GM11168 (cell line): Measurements from ENCODE around the gene UNC13D.
"Not testable (repeated sequence)": the region's sequence is repeated elsewhere in the genome, so short reads cannot be mapped to it uniquely, and the experiment has no call there.

Experiments
- in situ Hi-C: fragments of 300-500 bp; cut with MboI; formaldehyde crosslinking; loops from one replicate; pipeline ENCODE4 v1.12.0; 2022; ENCODE audit warnings: low sequenced_read_pairs; ENCODE audit not compliant: unreplicated experiment

The UNC13D gene

DNA sequence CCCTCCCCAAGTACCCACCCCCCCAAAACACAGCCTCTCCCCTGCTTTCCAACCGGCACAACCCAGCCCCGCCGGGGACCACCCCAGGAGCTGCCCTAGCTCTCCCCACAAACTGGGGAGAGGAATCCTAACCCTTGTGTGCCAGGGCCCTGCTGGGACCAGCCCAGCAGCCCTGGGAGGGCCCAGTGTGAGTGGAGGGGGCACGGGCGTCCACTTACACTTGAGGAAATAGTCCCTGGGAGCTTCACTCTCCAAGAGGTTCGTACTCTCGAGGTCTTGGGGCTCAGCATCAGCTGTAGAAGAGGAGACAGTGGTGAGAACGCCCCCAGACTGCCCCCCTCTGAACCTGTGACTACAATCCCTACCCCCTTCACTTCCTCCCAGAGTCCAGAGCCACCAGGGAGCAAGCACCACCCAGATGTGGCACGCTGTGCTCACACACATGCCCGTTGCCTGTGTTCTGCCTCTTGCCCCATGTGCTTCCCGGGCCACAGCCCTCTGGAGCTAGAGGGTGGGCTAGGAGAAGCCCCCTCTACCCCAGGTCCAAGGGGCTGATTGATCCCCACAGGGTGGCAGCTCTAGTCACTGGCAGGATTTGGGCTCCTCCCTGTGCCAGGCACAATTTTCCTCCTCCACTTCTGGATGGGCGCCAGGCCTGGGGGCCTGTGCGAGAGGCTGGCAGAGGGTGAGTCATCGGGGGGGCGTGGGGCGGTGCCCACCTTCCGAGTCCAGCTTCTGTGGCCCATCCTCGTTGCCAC, 31.2 kb upstream of the UNC13D start:
- in situ Hi-C loops, result no loop called here

DNA sequence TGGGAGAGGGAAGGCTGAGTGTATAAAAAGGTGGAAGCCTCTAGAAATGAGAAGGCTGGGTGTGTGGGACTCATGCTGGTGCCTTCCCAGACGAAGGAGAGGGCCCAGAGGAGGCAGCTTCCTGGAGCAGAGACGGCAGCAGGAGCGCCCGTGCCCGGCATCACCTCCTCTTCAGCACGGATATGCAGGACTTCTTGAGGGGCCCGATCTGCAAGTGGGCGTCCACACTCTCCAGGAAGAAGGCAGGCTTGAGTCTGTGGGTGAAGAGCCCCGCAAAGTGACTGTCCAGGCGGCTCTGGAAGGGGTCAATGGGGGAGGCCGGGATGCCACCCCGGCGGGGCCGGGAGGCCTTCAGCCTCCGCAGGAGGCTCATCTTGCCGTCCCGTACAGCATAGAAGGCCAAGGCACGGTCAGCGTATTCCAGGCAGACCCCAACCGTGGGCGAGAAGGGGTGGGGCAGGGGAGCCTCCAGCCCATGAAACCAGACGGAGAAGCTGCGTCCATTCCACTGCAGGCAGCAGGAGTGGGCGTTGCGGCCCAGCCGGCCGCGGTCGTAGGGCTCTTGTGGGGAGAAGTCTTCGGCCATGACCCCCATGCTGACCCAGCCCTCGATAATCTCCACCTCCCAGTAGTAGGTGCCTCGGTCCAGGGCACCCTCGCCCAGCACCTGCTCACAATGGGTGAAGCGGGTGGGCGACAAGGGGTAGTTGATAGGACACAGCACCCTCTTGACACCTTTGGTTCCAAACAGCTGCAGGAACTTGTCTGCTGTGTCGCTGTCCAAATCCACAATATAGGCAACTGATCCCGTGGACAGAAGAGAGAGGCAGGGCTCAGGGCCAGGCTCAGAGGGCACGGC, 30.3 kb upstream of the UNC13D start:
- in situ Hi-C loops, result no loop called here

DNA sequence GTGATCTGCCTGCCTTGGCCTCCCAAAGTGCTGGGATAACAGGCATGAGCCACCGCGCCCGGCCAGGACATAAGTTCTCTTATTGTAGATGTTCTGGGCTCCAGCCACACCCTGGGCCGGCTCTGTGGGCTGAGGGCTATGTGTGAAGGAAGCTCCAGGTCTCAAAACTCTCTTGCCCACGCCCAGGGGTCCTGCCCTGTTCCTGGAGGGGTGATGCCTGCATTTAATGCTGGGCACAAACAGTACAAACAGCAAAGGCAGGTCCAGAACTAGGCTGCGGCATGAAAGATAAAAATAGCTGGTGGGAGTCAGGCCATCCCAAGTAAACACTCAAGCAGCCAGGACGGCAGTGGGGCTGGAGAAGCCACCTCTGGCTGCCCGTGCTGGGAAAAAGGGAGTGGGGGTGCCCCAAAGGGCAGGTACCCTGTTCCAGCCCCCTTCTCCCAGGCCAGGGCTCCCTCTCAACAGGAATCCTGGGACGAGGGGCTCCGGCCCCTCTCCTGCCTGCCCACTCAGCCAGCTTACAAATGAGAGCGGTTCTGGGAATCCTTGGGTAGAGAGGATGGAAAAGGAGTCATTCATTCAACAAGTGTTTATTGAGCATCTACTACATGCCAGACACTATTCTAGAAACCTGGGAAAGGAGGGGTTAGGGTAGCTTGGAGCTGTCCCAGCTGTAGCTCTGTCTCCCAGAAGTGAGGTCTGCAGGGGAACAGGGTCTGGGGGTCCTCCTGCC, 29.6 kb upstream of the UNC13D start:
- in situ Hi-C loops, result no loop called here

DNA sequence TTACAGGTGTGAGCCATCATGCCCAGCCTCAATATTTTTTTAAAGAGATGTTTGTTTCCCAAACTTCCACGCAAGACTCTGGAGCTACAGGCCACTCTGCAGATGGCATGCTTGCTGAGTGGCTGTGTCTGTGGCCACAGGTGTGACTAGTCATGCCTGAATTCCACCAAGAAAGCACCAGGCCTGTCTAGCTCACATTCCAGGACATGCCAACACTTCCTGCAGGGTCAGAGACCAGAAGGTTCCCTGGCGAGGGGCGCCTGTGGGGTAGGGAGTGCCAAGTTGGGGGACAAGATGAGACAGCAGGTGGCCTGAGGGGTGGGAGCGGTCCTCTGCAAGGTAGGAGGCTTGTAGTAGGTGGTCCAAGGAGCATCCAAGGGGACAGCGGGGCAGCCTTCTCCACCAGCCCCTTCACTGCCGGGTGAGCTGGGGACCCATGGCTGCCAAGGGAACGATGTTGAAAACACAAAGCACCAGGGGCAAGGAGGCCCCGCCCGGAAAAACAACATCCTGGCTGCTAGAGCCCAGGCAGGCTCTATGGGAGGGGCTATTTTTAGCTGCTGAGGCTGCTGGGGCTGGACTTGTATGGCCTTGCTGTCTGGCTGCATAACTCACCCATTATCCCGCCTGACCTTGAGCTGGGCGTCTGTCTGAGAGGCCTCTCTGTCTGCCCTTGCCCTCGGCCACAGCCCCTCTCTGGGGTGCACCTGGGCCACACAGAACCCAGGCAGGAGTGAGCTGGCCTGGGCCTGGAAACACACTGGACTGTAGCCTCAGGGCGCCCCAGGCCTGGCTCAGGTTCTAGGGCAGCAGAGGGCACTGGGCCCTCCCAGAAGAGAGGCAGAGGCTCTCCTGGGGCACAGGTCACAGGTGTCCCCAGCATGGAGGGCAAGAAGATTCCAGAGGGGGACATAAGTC, 28.5 kb upstream of the UNC13D start:
- in situ Hi-C loops, result no loop called here

DNA sequence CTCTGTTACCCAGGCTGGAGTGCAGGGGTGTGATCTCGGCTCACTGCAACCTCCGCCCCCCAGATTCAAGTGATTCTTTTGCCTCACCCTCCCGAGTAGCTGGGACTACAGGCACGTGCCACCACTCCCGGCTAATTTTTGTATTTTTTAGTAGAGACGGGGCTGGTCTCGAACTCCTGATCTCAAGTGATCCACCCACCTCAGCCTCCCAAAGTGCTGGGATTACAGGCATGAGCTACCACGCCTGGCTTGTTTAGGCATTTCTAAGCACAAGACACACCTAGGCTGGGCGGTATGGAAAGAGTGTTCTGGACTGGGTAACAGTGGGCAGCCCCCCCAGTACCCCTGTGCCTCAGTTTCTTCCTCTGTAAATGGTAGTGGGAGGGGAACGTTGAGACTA, 26.0 kb upstream of the UNC13D start:
- in situ Hi-C loops, result not testable (repeated sequence)

DNA sequence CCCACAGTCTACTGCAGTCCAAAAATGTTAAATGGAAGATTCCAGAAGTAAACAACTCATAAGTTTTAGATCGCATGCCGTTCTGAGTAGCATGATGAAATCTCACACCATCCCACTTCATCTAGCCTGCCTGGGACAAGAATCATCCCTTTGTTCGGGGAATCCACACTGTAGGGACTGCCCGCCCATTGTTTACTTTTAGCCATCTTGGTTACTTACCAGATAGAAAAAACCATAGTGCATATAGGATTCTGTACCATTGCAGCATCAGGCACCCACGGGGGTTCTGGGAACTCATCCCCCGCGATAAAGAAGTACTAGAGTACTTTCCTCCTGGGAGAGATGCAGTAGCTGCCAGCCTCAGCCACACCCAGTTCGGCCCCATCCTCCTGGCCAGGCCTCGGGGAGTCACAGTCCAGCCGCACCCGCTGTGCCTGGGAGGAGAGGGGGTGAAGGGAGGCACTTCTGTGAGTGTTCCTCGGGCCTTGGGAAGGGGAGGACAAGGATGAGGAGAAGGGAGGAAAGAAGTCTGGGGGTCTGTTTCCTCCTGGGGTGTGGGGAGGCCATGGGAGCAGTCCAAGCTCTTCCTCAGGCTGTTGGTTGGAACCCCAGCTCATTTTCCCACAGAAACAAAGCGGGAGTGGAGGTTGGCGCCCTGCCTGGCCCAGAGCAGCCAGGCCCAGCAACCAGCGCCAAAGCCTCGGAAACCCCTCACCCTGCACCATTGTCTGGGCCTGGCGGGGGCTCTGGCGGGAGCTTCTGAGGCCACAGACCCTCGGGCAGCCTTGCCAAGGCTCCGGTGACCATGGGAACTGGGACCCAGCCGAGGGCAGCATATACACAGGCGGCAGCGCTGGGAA, 25.3 kb upstream of the UNC13D start:
- in situ Hi-C loops, result no loop called here

DNA sequence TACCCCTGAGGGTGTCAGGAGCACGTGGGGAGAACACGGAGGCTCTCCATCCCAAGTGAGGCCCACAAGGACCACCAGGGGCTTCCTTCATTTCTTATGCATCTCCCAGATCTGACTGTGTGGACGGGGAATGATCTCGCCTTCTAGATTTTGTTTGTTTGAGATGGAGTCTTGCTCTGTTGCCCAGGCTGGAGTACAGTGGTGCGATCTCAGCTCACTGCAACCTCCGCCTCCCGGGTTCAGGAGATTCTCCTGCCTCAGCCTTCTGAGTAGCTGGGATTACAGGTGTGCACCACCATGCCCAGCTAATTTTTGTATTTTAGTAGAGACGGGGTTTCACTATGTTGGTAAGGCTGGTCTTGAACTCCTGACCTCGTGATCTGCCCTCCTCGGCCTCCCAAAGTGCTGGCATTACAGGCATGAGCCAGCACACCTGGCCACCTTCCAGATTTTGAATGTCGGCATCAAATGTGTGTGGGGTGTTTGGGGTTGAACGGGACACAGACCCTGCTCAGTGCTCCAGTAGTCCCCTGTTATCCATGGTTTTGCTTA, 24.6 kb upstream of the UNC13D start:
- in situ Hi-C loops, result not testable (repeated sequence)

DNA sequence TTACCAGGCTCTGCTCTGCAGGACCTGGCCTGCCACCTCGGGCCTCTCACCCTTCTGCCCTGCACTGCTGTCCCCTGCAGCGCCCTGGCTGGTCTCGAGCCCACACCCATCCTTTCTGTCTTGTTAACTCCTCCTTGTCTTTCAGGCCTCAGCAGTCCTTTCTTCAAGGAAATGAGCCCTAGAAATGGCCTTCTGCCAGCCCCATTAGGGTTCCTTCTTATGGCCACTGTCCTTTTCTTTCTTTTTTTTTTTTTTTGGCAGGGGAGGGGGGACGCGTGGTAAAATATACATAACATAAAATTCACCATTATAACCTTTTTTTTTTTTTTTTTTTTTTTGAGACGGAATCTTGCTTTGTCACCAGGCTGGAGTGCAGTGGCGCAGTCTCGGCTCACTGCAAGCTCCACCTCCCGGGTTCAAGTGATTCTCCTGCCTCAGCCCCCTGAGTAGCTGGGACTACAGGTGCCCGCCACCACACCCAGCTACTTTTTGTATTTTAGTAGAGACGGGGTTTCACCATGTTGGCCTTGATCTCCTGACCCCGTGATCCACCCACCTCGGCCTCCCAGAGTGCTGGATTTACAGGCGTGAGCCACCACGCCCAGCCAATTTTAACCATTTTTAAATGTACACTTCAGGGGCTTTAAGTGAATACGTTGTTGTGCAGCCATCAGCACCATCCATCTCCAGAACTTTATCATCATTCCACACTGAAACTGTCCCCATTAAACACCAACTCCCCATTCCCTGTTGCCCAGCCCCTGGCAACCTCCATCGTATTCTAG, 21.4 kb upstream of the UNC13D start:
- in situ Hi-C loops, result not testable (repeated sequence)

DNA sequence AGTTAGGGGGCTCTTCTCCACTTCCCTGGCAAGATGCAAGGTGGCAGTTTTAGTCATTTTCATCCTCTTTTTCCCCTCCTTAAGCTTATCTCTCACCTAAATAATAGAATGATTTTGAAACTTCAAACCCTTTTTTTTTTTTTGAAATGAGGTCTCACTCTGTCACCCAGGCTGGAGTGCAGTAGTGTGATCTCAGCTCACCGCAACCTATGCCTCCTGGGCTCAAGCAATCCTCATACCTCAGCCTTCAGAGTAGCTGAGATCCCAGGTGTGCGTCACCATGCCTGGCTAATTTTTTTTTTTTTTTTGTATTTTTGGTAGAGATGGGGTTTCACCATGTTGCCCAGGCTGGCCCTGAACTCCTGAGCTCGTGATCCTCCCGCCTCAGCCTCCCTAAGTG, 20.7 kb upstream of the UNC13D start:
- in situ Hi-C loops, result not testable (repeated sequence)

DNA sequence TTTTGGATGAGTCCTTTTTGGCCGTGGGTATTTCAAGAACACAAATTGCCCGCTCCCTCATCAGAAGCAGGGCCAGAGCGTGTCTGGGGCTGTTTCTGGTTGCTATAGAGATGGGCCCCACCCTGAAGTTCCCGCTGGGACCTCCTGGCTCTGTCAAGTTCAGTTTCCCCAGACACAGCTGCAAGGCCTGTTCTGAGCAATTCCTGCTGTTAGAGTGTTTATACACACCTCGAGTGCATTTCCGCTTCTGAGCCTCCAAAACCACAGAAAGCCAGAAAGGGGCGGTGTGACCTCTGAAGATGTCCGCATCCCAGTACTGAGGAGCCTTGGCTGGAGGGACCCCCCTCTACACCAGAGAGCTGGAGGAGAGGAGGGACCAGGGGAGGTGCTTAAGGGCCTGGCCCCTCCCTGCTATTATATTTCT, 20.3 kb upstream of the UNC13D start:
- in situ Hi-C loops, result no loop called here

DNA sequence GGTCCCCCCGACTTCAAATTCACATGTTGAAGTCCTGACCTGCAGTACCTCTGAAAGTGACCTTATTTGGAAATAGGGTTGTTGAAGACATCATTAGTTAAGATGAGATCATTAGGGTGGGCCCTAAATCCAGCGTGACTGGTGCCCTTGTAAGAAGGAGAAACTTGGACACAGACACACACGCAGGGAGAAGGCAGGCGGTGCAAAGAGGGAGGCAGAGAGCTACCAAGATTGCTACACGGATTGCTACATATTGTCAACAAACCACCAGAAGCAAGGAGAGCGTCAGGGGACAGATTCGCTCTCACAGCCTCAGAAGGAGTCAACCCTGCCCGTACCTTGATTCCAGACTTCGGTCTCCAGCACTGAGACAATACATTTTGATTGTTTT, 17.7 kb upstream of the UNC13D start:
- in situ Hi-C loops, result no loop called here

DNA sequence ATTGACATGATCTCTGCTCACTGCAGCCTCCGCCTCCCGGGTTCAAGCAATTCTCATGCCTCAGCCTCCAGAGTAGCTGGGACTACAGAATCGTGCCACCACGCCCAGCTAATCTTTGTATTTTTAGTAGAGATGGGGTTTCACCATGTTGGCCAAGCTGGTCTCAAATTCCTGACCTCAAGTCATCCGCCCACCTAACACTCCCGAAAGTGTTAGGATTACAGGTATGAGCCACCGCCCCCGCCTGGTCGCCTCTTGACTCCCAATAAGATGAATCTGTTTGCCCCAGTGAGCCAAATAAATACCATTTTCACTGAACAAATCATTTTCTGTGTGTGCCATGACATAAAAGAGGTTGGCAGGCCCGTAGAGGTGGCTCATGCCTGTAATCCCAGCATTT, 15.2 kb upstream of the UNC13D start:
- in situ Hi-C loops, result not testable (repeated sequence)

DNA sequence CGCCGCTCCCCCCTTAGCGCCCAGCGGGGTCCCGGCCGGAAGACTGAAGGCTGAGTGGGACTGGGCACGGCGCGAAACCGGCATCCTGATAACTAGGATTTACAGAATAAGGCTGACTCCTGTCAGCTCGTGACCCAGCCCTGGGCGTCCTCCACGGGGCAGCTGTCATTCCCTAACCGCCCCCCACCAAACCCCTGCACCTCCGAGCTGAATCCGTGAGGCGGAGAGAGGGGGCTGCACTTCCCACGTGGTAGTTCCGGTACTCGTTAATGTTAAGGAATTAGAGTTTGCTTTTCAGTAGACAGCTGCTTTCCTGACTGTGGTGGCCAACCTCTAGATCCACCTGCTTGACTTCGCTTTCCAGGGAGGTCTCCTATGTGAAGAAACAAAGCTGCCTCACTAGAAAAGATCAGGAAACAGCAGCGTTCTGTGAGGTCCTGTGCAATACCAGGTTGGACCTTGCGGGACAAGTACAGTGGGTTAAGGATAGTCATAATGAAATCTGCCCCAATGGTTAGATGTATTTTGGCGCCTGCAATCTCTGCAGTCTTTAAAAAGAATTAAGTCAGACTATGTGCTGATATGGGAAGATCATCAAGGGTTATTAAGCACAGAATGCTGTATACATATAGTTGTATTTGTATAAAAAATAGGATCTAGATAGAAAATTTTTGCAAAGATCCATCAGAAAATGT, 12.0 kb upstream of the UNC13D start:
- in situ Hi-C loops, result no loop called here

DNA sequence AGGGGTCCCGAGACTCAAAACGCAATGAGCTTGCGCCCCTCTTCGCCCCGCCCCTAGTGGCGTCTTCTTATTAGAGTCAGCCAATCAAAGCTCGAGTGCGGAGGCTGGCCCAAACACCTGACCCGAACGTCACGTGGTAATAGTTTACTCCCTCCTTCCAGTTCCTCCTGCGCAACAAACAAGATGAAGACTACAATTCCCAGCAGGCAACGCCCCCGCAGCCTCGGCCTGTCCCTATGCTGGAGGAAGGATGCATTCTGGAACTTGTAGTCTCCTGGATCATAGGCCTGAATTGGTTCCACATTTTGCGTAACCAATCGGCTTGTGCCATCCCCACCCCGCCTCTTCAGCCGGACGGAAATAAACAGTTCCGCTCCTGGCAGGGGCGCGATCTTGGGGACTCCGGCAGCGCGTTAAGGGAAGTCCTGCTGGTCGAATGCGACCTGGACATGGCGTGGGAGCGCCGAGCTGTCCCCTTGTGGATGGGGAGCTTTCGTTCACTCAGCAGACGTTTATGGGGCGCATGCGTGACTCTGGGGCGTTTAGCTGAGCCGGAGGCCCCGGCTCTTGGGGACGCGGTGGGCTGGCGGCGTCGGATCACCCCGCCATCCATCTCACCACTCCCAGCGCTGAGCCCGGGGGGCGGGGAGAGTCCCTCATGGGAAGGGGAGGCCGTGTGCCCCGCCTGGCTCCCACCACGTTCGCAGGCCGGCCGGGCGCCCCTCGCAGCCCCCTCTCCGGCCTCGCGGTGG, 11.3 kb upstream of the UNC13D start, which contains the start of gene WBP2:
WBP2 (minus strand) TSS at position 26 of the 752 bp plus-strand sequence. CDS start 38 bp downstream, outside the sequence.
- in situ Hi-C loops, result no loop called here

DNA sequence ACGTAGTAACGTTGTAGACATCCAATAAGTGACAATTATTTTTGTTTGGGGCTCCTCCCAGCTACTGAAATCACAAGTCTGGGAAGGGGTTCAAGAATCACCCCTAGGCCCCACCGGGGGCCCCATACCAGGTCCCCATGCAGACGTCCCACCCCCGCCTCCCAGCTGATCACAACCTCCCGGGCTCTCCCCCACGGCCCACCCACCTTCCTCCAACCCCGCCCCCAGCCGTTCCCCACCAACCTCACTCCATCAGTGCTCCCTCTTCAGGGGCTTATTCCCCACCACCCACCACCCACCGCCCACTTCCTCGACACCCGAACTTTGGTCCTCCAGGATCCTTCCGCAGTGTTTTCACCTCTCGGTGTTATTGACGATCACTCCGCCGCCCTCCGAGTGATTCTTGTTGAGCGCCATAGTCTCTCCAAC, 10.7 kb upstream of the UNC13D start:
- in situ Hi-C loops, result no loop called here

DNA sequence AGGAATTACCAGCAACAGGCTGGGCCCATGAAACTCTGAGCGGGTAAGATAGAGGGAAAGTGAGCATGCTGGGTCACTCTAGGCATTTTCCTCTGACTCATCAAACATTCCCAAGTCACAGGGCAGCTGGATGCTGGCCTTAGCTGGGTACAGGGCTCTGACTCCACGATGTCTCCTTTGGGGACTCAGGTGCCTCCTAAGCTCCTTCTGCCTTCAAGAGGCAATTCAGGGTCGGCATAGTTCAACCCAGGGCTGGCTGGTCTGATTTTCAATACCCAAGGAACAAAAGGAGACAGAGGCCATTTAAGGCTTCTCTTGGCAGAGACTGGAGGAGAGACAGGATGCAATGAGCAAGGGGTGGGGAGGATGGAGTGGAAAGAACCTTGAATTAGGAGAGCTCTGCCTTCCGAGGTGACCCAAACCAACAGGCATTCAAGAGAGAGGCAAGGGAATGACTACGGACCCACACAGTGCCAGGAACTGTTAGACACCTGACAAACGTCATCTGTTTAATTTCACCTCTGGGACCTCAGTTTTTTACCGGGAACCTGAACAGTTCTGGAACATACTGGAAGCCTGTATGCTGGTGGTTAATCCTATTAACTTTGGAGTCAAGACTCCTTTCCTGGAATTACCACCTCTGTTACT, 10.0 kb upstream of the UNC13D start:
- in situ Hi-C loops, result no loop called here
